Measurements from ENCODE around the gene RNF227.

The RNF227 gene

GRCh38 chr17:7945651-7946050 lies 29.6 kb upstream of the RNF227 start:
- Histone ChIP-seq H3K4me3 (ENCODE audit: low read length) (no peak overlapping the region), H3K4me2 (ENCODE audit: low read length) (no peak overlapping the region), H3K9me3 (replicated peaks; ENCODE audit: low read length) (no peaks in the 10 kb centered on the region), H3K9ac (ENCODE audit: low read depth, low read length) (no peak overlapping the region), H3K27me3 (ENCODE audit: control insufficient read depth, insufficient read depth, low read length) (no peaks in the 10 kb centered on the region), H3K4me1 (ENCODE audit: control insufficient read depth, insufficient read depth, low read length) (no peaks in the 10 kb centered on the region), H3K36me3 (ENCODE audit: insufficient read depth, low read length) (peaks cover 73% of the 10 kb centered on the region)

- no peak overlapping the region for H3K4me3 ChIP-seq (ENCODE audit: low read length)
- H3K9ac ChIP-seq (ENCODE audit: low read depth, low read length): no peak overlapping the region
- peaks cover 77% of the 10 kb centered on the region for H3K36me3 ChIP-seq (ENCODE audit: insufficient read depth, low read length)
- H3K9me3 ChIP-seq (replicated peaks; ENCODE audit: low read length): no peaks in the 10 kb centered on the region
- H3K4me1 ChIP-seq (ENCODE audit: control insufficient read depth, insufficient read depth, low read length): no peaks in the 10 kb centered on the region
- no peak overlapping the region for H3K4me2 ChIP-seq (ENCODE audit: low read length)
- H3K27me3 ChIP-seq (ENCODE audit: control insufficient read depth, insufficient read depth, low read length): no peaks in the 10 kb centered on the region
These were observed 28.2 kb upstream of the RNF227 start for GRCh38 chr17:7944326-7944725.

- H3K9me3 ChIP-seq (replicated peaks; ENCODE audit: low read length): no peaks in the 10 kb centered on the region
- no peaks in the 10 kb centered on the region for H3K27me3 ChIP-seq (ENCODE audit: control insufficient read depth, insufficient read depth, low read length)
- H3K4me3 ChIP-seq (ENCODE audit: low read length): no peak overlapping the region
- peaks cover 71% of the 10 kb centered on the region for H3K36me3 ChIP-seq (ENCODE audit: insufficient read depth, low read length)
- no peak overlapping the region for H3K4me2 ChIP-seq (ENCODE audit: low read length)
- H3K4me1 ChIP-seq (ENCODE audit: control insufficient read depth, insufficient read depth, low read length): no peaks in the 10 kb centered on the region
- no peak overlapping the region for H3K9ac ChIP-seq (ENCODE audit: low read depth, low read length)
These were observed 27.2 kb upstream of the RNF227 start for GRCh38 chr17:7943291-7943690.

GRCh38 chr17:7940743-7941142 lies 24.7 kb upstream of the RNF227 start:
- Histone ChIP-seq H3K4me1 (ENCODE audit: control insufficient read depth, insufficient read depth, low read length) (no peaks in the 10 kb centered on the region), H3K4me3 (ENCODE audit: low read length) (no peak overlapping the region), H3K27me3 (ENCODE audit: control insufficient read depth, insufficient read depth, low read length) (no peaks in the 10 kb centered on the region), H3K36me3 (ENCODE audit: insufficient read depth, low read length) (peaks cover 70% of the 10 kb centered on the region), H3K9me3 (replicated peaks; ENCODE audit: low read length) (no peaks in the 10 kb centered on the region), H3K9ac (ENCODE audit: low read depth, low read length) (no peak overlapping the region), H3K4me2 (ENCODE audit: low read length) (no peak overlapping the region)

GRCh38 chr17:7940034-7940433 lies 23.9 kb upstream of the RNF227 start:
- Histone ChIP-seq H3K36me3 (ENCODE audit: insufficient read depth, low read length) (peaks cover 71% of the 10 kb centered on the region), H3K4me2 (ENCODE audit: low read length) (no peak overlapping the region), H3K4me3 (ENCODE audit: low read length) (no peak overlapping the region), H3K27me3 (ENCODE audit: control insufficient read depth, insufficient read depth, low read length) (no peaks in the 10 kb centered on the region), H3K9ac (ENCODE audit: low read depth, low read length) (no peak overlapping the region), H3K9me3 (replicated peaks; ENCODE audit: low read length) (no peaks in the 10 kb centered on the region), H3K4me1 (ENCODE audit: control insufficient read depth, insufficient read depth, low read length) (no peaks in the 10 kb centered on the region)

- H3K4me1 ChIP-seq (ENCODE audit: control insufficient read depth, insufficient read depth, low read length): peaks cover 17% of the 10 kb centered on the region
These were observed 19.8 kb upstream of the RNF227 start for GRCh38 chr17:7935859-7936258.

GRCh38 chr17:7932949-7933348 lies 16.9 kb upstream of the RNF227 start:
- Histone ChIP-seq H3K4me3 (ENCODE audit: low read length) (peak overlapping the region; percentile 83), H3K9me3 (replicated peaks; ENCODE audit: low read length) (no peaks in the 10 kb centered on the region), H3K27me3 (ENCODE audit: control insufficient read depth, insufficient read depth, low read length) (no peaks in the 10 kb centered on the region), H3K36me3 (ENCODE audit: insufficient read depth, low read length) (peaks cover 29% of the 10 kb centered on the region), H3K4me1 (ENCODE audit: control insufficient read depth, insufficient read depth, low read length) (peaks cover 21% of the 10 kb centered on the region), H3K4me2 (ENCODE audit: low read length) (peak overlapping the region; percentile 92), H3K9ac (ENCODE audit: low read depth, low read length) (peak overlapping the region; percentile 89)

More at GRCh38 chr17:7935859-7936258, 19.8 kb upstream of the RNF227 start:
- H3K4me2 ChIP-seq (ENCODE audit: low read length): no peak overlapping the region
- no peak overlapping the region for H3K4me3 ChIP-seq (ENCODE audit: low read length)
- no peaks in the 10 kb centered on the region for H3K9me3 ChIP-seq (replicated peaks; ENCODE audit: low read length)
- H3K27me3 ChIP-seq (ENCODE audit: control insufficient read depth, insufficient read depth, low read length): no peaks in the 10 kb centered on the region
- no peak overlapping the region for H3K9ac ChIP-seq (ENCODE audit: low read depth, low read length)
- peaks cover 51% of the 10 kb centered on the region for H3K36me3 ChIP-seq (ENCODE audit: insufficient read depth, low read length)

GRCh38 chr17:7932483-7932891 lies 16.4 kb upstream of the RNF227 start:
- H3K9ac ChIP-seq (ENCODE audit: low read depth, low read length): peak overlapping the region; percentile 89
- peaks cover 21% of the 10 kb centered on the region for H3K4me1 ChIP-seq (ENCODE audit: control insufficient read depth, insufficient read depth, low read length)
- no peaks in the 10 kb centered on the region for H3K9me3 ChIP-seq (replicated peaks; ENCODE audit: low read length)
- H3K36me3 ChIP-seq (ENCODE audit: insufficient read depth, low read length): peaks cover 29% of the 10 kb centered on the region
- H3K27me3 ChIP-seq (ENCODE audit: control insufficient read depth, insufficient read depth, low read length): no peaks in the 10 kb centered on the region
- H3K4me3 ChIP-seq (ENCODE audit: low read length): peak overlapping the region; percentile 83
- H3K4me2 ChIP-seq (ENCODE audit: low read length): peak overlapping the region; percentile 92

GRCh38 chr17:7931709-7932482 lies 15.8 kb upstream of the RNF227 start, which contains the start of the genes CNTROB and TRAPPC1:
Gene CNTROB, plus strand, starts transcription at chr17:7932206. Its CDS starts 874 bp downstream, at chr17:7933080.
Gene TRAPPC1, minus strand, starts transcription at chr17:7931946. Its CDS starts 117 bp downstream, at chr17:7931829.
- no peaks in the 10 kb centered on the region for H3K9me3 ChIP-seq (replicated peaks; ENCODE audit: low read length)
- peak within 1 kb of the TSS; percentile 92 for H3K4me2 ChIP-seq (ENCODE audit: low read length)
- H3K4me3 ChIP-seq (ENCODE audit: low read length): peak within 1 kb of the TSS; percentile 83
- peaks cover 21% of the 10 kb centered on the region for H3K4me1 ChIP-seq (ENCODE audit: control insufficient read depth, insufficient read depth, low read length)
- peak within 1 kb of the TSS; percentile 89 for H3K9ac ChIP-seq (ENCODE audit: low read depth, low read length)
- H3K36me3 ChIP-seq (ENCODE audit: insufficient read depth, low read length): peaks cover 25% of the 10 kb centered on the region
- H3K27me3 ChIP-seq (ENCODE audit: control insufficient read depth, insufficient read depth, low read length): no peaks in the 10 kb centered on the region

- Histone ChIP-seq H3K9me3 (replicated peaks; ENCODE audit: low read length) (no peaks in the 10 kb centered on the region), H3K27me3 (ENCODE audit: control insufficient read depth, insufficient read depth, low read length) (no peaks in the 10 kb centered on the region), H3K4me3 (ENCODE audit: low read length) (peak overlapping the region; percentile 83), H3K36me3 (ENCODE audit: insufficient read depth, low read length) (peaks cover 17% of the 10 kb centered on the region), H3K9ac (ENCODE audit: low read depth, low read length) (peak overlapping the region; percentile 82), H3K4me2 (ENCODE audit: low read length) (peak overlapping the region; percentile 88), H3K4me1 (ENCODE audit: control insufficient read depth, insufficient read depth, low read length) (peaks cover 21% of the 10 kb centered on the region)
These were observed 14.9 kb upstream of the RNF227 start for GRCh38 chr17:7930841-7931631.

GRCh38 chr17:7929158-7930023 lies 13.3 kb upstream of the RNF227 start, which contains the start of gene KCNAB3:
Gene KCNAB3, minus strand, starts transcription at chr17:7929856. Its CDS starts 421 bp downstream, at chr17:7929435.
- peaks cover 2% of the 10 kb centered on the region for H3K36me3 ChIP-seq (ENCODE audit: insufficient read depth, low read length)
- H3K4me3 ChIP-seq (ENCODE audit: low read length): peak within 1 kb of the TSS; percentile 83
- H3K9ac ChIP-seq (ENCODE audit: low read depth, low read length): peak within 1 kb of the TSS; percentile 32
- H3K9me3 ChIP-seq (replicated peaks; ENCODE audit: low read length): no peaks in the 10 kb centered on the region
- H3K4me2 ChIP-seq (ENCODE audit: low read length): peak within 1 kb of the TSS; percentile 88
- no peaks in the 10 kb centered on the region for H3K27me3 ChIP-seq (ENCODE audit: control insufficient read depth, insufficient read depth, low read length)
- H3K4me1 ChIP-seq (ENCODE audit: control insufficient read depth, insufficient read depth, low read length): peaks cover 19% of the 10 kb centered on the region

All from skeletal muscle satellite cell (primary cell).